H9 (cell line): ENCODE results near the gene ZBTB45. TPM values are rescaled to one million over a fixed set of nuclear protein-coding genes. Genes with fewer than 3 reads are reported as not detected.

Source experiments
- DNase-seq: peaks from one replicate; pipeline ENCODE4 v3.0.0-alpha.2; 2017
- H2AFZ ChIP-seq: one replicate; pipeline ENCODE4 v1.6.1; 2013; ENCODE audit warnings: mild to moderate bottlenecking, low read length, control low read depth, moderate library complexity
- H2AK5ac ChIP-seq: 2 replicates; pipeline ENCODE4 v1.6.1; 2013; ENCODE audit warnings: low read length, control low read depth, mixed read lengths; ENCODE audit not compliant: insufficient read length
- H2BK120ac ChIP-seq: one replicate; pipeline ENCODE4 v1.6.1; 2013; ENCODE audit warnings: low read depth, mild to moderate bottlenecking, low read length, control low read depth, inconsistent platforms; ENCODE audit not compliant: poor library complexity, severe bottlenecking
- H2BK12ac ChIP-seq: 2 replicates; pipeline ENCODE4 v1.6.1; 2013; ENCODE audit warnings: low read length, control low read depth, mixed read lengths, low read depth; ENCODE audit not compliant: insufficient read length
- H2BK15ac ChIP-seq: 2 replicates; pipeline ENCODE4 v1.6.1; 2013; ENCODE audit warnings: low read depth, low read length, control low read depth
- H2BK20ac ChIP-seq: one replicate; pipeline ENCODE4 v1.6.1; 2013; ENCODE audit warnings: low read depth, mild to moderate bottlenecking, low read length, control low read depth, inconsistent platforms; ENCODE audit not compliant: poor library complexity, severe bottlenecking
- H2BK5ac ChIP-seq: 2 replicates; pipeline ENCODE4 v1.6.1; 2013; ENCODE audit warnings: low read length, control low read depth, mixed read lengths; ENCODE audit not compliant: insufficient read length
- H3K14ac ChIP-seq: 2 replicates; pipeline ENCODE4 v1.6.1; 2013; ENCODE audit warnings: low read length, control low read depth; ENCODE audit not compliant: insufficient read depth
- H3K18ac ChIP-seq: 2 replicates; pipeline ENCODE4 v1.6.1; 2013; ENCODE audit warnings: low read depth, mild to moderate bottlenecking, mixed read lengths, low read length, control low read depth; ENCODE audit not compliant: insufficient read length
- H3K23ac ChIP-seq: 2 replicates; pipeline ENCODE4 v1.6.1; 2013; ENCODE audit warnings: low read length, control low read depth, mixed read lengths, low read depth; ENCODE audit not compliant: insufficient read length
- H3K23me2 ChIP-seq: 2 replicates; pipeline ENCODE4 v1.6.1; 2013; ENCODE audit warnings: low read depth, mild to moderate bottlenecking, mixed read lengths, low read length, control low read depth; ENCODE audit not compliant: insufficient read length, poor library complexity, severe bottlenecking
- H3K27ac ChIP-seq: 2 replicates; pipeline ENCODE4 v1.5.1; 2013; ENCODE audit warnings: low read length, control low read depth, mixed read lengths, low read depth; ENCODE audit not compliant: insufficient read length
- H3K27me3 ChIP-seq: 2 replicates; pipeline ENCODE4 v1.6.1; 2013; ENCODE audit warnings: low read length, control low read depth, inconsistent platforms; ENCODE audit not compliant: insufficient read depth
- H3K4ac ChIP-seq: 2 replicates; pipeline ENCODE4 v1.6.1; 2013; ENCODE audit warnings: low read depth, mild to moderate bottlenecking, control low read depth, inconsistent platforms, low read length, moderate library complexity
- H3K4me1 ChIP-seq: 2 replicates; pipeline ENCODE4 v1.6.1; 2013; ENCODE audit warnings: low read length, control low read depth, inconsistent platforms; ENCODE audit not compliant: insufficient read depth
- H3K4me2 ChIP-seq: 2 replicates; pipeline ENCODE4 v1.6.1; 2013; ENCODE audit warnings: low read length, control low read depth, mixed read lengths; ENCODE audit not compliant: insufficient read length, insufficient read depth
- H3K56ac ChIP-seq: 2 replicates; pipeline ENCODE4 v1.6.1; 2013; ENCODE audit warnings: low read depth, mild to moderate bottlenecking, mixed read lengths, low read length, control low read depth; ENCODE audit not compliant: insufficient read length
- H3K79me1 ChIP-seq: 2 replicates; pipeline ENCODE4 v1.6.1; 2013; ENCODE audit warnings: low read depth, mild to moderate bottlenecking, moderate library complexity, low read length, control low read depth, inconsistent platforms; ENCODE audit not compliant: insufficient read depth, poor library complexity, severe bottlenecking
- H3K79me2 ChIP-seq: 2 replicates; pipeline ENCODE4 v1.6.1; 2013; ENCODE audit warnings: low read length, control low read depth, inconsistent platforms; ENCODE audit not compliant: insufficient read depth
- H3K9ac ChIP-seq: 2 replicates; pipeline ENCODE4 v1.6.1; 2013; ENCODE audit warnings: low read length, control low read depth, mixed read lengths; ENCODE audit not compliant: insufficient read length; ENCODE audit errors: extremely low read depth
- H3K9me3 ChIP-seq: one replicate; pipeline ENCODE4 v1.6.1; 2013; ENCODE audit warnings: low read depth, low read length, inconsistent platforms; ENCODE audit not compliant: control insufficient read depth
- H3T11ph ChIP-seq: one replicate; pipeline ENCODE4 v1.6.1; 2013; ENCODE audit warnings: mild to moderate bottlenecking, low read length, control low read depth, inconsistent platforms
- H4K20me1 ChIP-seq: one replicate; pipeline ENCODE4 v1.6.1; 2013; ENCODE audit not compliant: control insufficient read depth, insufficient read length, insufficient read depth
- H4K5ac ChIP-seq: 2 replicates; pipeline ENCODE4 v1.6.1; 2013; ENCODE audit warnings: low read depth, mild to moderate bottlenecking, mixed read lengths, low read length, control low read depth; ENCODE audit not compliant: insufficient read length
- H4K8ac ChIP-seq: replicated peaks from 2 replicates; pipeline ENCODE4 v1.6.1; 2013; ENCODE audit warnings: low read length, control low read depth, mixed read lengths, low read depth; ENCODE audit not compliant: insufficient read length
- H4K91ac ChIP-seq: 2 replicates; pipeline ENCODE4 v1.6.1; 2013; ENCODE audit warnings: low read depth, mild to moderate bottlenecking, moderate library complexity, mixed read lengths, low read length, control low read depth; ENCODE audit not compliant: insufficient read length
- H3K27ac Mint-ChIP-seq, 3 experiments: 2 replicates in 2 of 3; 3 replicates in 1 of 3; pipeline ENCODE4 v1.8.0; 2020 to 2021; ENCODE audit warnings: mixed read lengths in 3 of 3, mild to moderate bottlenecking in 1 of 3, moderate library complexity in 1 of 3
- H3K27me3 Mint-ChIP-seq: 2 replicates; pipeline ENCODE4 v1.8.0; 2021; ENCODE audit warnings: low read depth, mild to moderate bottlenecking, moderate library complexity, mixed read lengths
- H3K36me3 Mint-ChIP-seq, 3 experiments: 2 replicates in 2 of 3; 3 replicates in 1 of 3; pipeline ENCODE4 v1.8.0; 2020 to 2021; ENCODE audit warnings: low read depth in 3 of 3, mixed read lengths in 3 of 3; ENCODE audit not compliant: insufficient read depth in 1 of 3
- H3K4me1 Mint-ChIP-seq, 2 experiments: 2 replicates each; pipeline ENCODE4 v1.8.0; 2020; ENCODE audit warnings: mixed read lengths in 2 of 2
- H3K4me3 Mint-ChIP-seq, 2 experiments: 2 replicates in 1 of 2; 3 replicates in 1 of 2; pipeline ENCODE4 v1.8.0; 2020 to 2021; ENCODE audit warnings: mild to moderate bottlenecking in 2 of 2, mixed read lengths in 2 of 2, moderate library complexity in 1 of 2
- H3K9me3 Mint-ChIP-seq, 2 experiments: 2 replicates in 1 of 2; 3 replicates in 1 of 2; pipeline ENCODE4 v1.8.0; 2020; ENCODE audit warnings: mild to moderate bottlenecking in 2 of 2, mixed read lengths in 2 of 2, moderate library complexity in 1 of 2
- CTCF ChIP-seq: fragments of 200-600 bp; sonication (generic); conservative IDR thresholded peaks from 3 replicates; pipeline ENCODE4 v1.8.0; 2021; ENCODE audit warnings: antibody characterized with exemption, mild to moderate bottlenecking
- WGBS: extraction: QIAGEN DNeasy Blood & Tissue Kit; methylation state at CpG from one replicate; pipeline ENCODE4 v1.1.7; 2013; ENCODE audit warnings: missing lambda C conversion rate, low lambda C conversion rate, mixed read lengths; ENCODE audit not compliant: insufficient read length; ENCODE audit errors: extremely low coverage; 5-methylcytosine and 5-hydroxymethylcytosine counted together
- total RNA-seq: library from RNA; stranded (reverse); gene quantifications from 2 replicates; pipeline ENCODE4 v1.2.1, GENCODE V29; 2021

The ZBTB45 gene
- total RNA-seq, 1 experiment from 2014 or later = 18.7 TPM

GRCh38 chr19:58529405-58529804 lies 9.8 kb upstream of the ZBTB45 start:
- no peak for TF ChIP-seq CTCF
- Mint-ChIP-seq H3K27me3 (peaks cover 34% of the 10 kb centered on the region), H3K4me1 (peaks cover 10% of the 10 kb centered on the region in 2 experiments), H3K27ac (no peak overlapping the region), H3K9me3 (no peaks in the 10 kb centered on the region), H3K36me3 (no peaks in the 10 kb centered on the region; a peak in 1 of 7 replicates), H3K4me3 (no peak overlapping the region)
- no peak overlapping the region for H3K18ac ChIP-seq
- H2AFZ ChIP-seq = no peak overlapping the region
- no peak overlapping the region for H2BK5ac ChIP-seq
- no peak overlapping the region for H3K23ac ChIP-seq
- H3K79me2 ChIP-seq = no peaks in the 10 kb centered on the region
- no peak overlapping the region for H2BK12ac ChIP-seq
- H3K9me3 ChIP-seq = no peaks in the 10 kb centered on the region
- H3K79me1 ChIP-seq = no peaks in the 10 kb centered on the region
- no peak overlapping the region for H3K27ac ChIP-seq
- no peaks in the 10 kb centered on the region for H3K23me2 ChIP-seq
- no peaks in the 10 kb centered on the region for H3K27me3 ChIP-seq
- no peak overlapping the region for H2BK20ac ChIP-seq
- H4K91ac ChIP-seq = no peak overlapping the region
- no peak overlapping the region for H3K4ac ChIP-seq
- no peaks in the 10 kb centered on the region for H4K20me1 ChIP-seq
- no peak overlapping the region for H3K56ac ChIP-seq
- peaks cover 6% of the 10 kb centered on the region; the same call in 1 of the 2 replicates for H3K4me1 ChIP-seq
- H3K9ac ChIP-seq = no peak overlapping the region
- no peak overlapping the region for H3K14ac ChIP-seq
- DNase-seq = no peak
- H4K5ac ChIP-seq = no peak overlapping the region
- no peak overlapping the region for H2BK15ac ChIP-seq
- no peak overlapping the region for H2BK120ac ChIP-seq
- no CpG with 5 or more reads among the region's 3 CpGs for WGBS
- H2AK5ac ChIP-seq = no peak overlapping the region
- no peak overlapping the region for H3K4me2 ChIP-seq
- no peak overlapping the region for H4K8ac ChIP-seq
- no peak overlapping the region for H3T11ph ChIP-seq
